Stimulated activated naive CD4-positive, alpha-beta T cell (primary cell): ENCODE data around the gene COQ8A.
"Not testable (repeated sequence)": the region's sequence is repeated elsewhere in the genome, so short reads cannot be mapped to it uniquely, and the experiment has no call there.

Experiments used
- DNase-seq, 6 experiments: peaks; one replicate each; lab custom pipeline; 2025; lab: John Stamatoyannopoulos, UW

Gene COQ8A

GRCh38 chr1:226953175-226953800 is 13.2 kb downstream of the COQ8A start:
- no peak for DNase-seq

GRCh38 chr1:226954337-226954736 is 14.2 kb downstream of the COQ8A start:
- no peak for DNase-seq

DNA sequence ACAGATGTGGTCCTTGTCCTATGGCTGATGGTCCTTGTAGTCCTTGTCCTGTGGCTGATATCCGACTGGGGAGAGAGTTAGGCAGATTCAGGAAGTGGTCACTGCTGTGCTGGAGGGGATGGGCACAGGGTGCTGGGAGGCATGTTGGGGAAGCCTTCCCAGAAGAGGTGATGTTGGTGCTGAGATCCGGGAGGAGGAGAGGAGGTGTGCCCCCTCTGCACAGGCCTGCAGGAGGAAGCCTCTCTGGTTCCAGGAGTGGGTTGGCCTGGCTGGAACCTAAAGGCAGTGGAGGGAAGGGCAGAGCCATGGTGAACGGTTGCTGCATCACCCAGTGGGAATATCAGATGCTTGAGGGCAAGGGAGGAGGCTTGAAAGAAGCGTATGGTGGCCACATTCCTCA is 14.7 kb downstream of the COQ8A start:
- no peak for DNase-seq

DNA sequence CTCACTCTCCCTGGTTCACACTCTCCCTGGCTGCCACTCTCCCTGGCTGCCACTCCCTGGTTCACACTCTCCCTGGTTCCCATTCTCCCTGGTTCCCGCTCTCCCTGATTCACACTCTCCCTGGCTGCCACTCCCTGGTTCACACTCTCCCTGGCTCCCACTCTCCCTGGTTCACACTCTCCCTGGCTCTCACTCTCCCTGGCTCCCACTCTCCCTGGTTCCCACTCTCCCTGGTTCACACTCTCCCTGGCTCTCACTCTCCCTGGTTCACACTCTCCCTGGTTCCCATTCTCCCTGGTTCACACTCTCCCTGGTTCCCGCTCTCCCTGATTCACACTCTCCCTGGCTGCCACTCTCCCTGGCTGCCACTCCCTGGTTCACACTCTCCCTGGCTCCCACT is 15.8 kb downstream of the COQ8A start:
- not testable (repeated sequence) for DNase-seq

- DNase-seq, result no peak
Measured at GRCh38 chr1:226956942-226957713, 17.0 kb downstream of the COQ8A start.

DNA sequence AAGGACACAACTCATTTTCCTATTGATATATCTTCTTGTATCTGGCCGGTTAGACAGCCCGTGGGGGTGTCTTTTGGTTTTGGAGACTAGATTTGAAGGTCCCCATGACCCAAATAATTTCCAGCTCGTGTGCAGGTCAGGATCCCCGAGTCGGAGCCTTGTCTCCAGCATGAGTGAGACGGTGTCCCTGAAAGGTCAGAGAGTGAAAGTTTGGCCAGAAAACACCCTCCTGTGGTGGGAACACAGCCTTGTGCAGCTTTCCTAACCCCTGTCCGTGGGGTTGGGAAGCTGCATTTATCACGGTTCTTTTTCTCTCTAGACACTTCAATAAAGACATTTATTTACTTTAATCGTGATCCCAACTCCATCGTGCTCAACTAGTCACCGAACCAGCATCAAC is 17.6 kb downstream of the COQ8A start:
- DNase-seq, result no peak

- no peak for DNase-seq
Measured at GRCh38 chr1:226958300-226958699, 18.2 kb downstream of the COQ8A start.

GRCh38 chr1:226960256-226960655 is 20.2 kb downstream of the COQ8A start:
- DNase-seq, result no peak

- no peak for DNase-seq
Measured at GRCh38 chr1:226960944-226961765, 21.1 kb downstream of the COQ8A start.

DNA sequence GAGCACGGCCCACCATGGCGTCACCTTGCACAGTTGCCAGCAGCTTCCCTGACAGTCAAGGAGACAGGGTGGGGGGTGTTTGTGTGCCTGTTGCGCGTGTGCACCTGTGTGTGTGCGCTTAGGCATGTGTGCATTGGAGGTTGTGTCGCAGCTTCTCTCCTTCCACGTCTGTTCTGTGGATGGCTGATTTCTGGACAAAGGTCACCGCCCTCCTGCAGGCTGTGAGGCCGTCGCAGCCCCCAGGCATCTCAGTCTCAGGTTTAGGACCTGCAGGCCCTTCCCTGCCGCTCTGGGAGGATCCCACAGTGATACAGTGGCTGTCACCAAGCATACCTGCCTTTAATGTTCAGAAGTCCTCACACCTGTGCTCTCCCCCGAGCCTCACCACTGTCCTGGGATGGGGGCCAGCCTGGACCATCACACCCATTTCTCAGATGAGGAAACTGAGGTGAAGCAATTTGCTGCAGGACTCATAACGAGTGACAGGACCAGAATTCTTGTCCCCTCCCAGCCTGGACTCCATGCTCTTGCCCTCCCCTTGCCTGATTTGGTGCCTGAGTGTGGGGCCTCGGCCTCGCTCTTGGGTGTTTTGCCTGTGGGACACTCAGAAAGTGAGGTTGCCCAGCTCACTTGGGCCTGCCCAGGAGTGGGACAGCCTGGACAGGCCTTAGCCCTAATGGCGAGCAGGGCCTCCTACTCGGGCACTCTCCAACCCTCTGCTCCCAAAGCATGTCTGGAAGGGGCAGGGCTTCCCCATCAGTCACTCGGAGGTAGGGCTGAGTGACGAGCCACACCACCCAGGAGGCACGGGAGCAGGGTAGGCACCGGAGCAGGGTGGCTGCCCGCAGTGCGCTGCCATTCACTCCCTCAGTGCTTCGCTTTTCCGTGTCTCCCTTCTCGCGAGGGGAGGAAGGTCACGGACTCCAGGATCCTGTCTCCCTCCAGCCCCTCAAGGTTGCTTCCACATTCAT is 22.6 kb downstream of the COQ8A start:
- DNase-seq, result no peak

DNA sequence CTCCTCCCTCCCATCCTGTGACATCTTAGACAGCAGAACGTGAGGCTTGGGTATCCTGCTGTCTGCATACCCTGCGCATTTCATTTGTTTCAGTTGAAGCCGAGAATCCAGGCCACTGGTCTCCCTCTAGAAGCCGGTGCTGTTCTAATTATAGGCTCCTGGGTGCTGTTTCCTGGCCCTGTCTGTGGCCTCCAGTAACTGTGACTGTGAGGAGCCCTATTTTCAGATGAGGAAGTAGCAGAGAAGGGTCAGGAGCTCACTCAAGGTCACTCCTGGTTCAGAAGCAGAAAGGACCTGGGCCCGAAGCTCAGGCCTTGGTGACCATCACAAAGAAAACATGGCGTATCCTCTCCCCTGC is 24.0 kb downstream of the COQ8A start:
- DNase-seq, result no peak

- no peak for DNase-seq
Measured at GRCh38 chr1:226964611-226965486, 24.8 kb downstream of the COQ8A start.

DNA sequence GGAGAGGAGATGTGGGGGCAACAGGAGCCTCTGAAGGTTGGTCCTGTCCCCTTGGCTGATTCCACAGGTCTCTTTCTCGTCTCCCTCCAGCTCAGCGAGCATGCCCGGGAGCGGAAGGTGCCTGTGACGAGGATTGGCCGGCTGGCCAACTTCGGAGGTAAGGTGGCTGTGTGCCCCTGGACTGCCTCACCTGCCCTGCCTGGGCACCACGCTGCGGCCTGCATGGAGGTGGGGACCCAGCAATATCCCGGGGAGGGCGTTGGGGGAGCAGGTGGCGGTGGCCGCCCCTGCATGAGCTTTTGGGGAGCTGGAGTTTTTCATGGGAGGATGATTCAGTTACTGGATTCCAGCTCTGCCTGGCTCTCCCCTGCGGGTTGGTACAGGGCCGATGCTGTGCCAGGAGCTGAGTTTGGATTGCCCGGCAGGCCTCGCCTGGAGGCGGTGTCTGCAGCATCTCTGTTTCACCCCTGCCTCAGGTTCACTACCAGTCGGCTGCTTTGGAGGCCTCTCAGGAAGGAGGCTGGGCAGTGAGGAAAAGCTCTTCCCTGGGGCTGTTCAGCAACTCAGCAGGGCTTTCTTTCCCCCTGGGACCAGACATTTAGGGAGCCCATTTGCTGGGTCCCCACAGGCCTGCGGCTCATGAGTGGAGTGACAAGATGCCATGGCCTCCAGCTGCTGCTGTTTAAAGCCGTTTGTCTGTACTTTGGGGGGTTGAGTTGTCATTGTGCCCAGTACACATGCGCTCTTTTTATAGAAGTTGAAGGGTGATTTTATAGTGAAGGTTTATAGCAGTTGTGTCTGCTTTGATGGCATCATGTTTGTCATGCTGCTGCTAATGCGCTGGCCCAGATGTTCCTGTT is 25.7 kb downstream of the COQ8A start:
- DNase-seq, result no peak

GRCh38 chr1:226966683-226967082 is 26.6 kb downstream of the COQ8A start:
- DNase-seq, result no peak

GRCh38 chr1:226967665-226968064 is 27.6 kb downstream of the COQ8A start:
- no peak for DNase-seq

- no peak for DNase-seq
Measured at GRCh38 chr1:226971765-226972164, 31.7 kb downstream of the COQ8A start.

DNA sequence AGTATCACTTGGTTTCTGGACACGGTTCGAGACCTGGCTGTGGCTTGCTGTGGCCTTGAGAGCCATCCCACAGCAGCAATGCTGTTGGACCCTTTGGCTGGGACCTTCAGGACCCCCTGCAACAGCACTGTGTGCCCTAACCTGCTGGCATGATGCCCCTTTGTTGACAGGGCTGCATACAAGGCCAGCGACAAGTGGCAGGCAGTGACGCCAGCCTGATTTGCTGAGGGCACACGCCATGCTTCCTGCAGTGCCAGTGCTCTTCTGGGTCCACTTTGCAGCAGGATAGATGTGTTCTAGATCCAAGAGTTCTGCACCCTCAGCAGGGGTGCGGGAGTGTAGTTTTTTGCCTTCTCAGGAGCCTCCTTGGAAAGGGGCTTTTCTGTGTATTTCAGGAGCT is 32.8 kb downstream of the COQ8A start:
- DNase-seq, result no peak

GRCh38 chr1:226973371-226973897 is 33.3 kb downstream of the COQ8A start:
- no peak for DNase-seq

GRCh38 chr1:226973898-226974543 is 33.9 kb downstream of the COQ8A start:
- DNase-seq, result no peak
